MM.1S (cell line): ENCODE data around the gene CASS4.

ENCODE experiments used
- DNase-seq: peaks from one replicate; pipeline ENCODE4 v3.0.0-alpha.2; 2015
- H2AFZ ChIP-seq: fragments of 300-600 bp; sonication (generic); 2 replicates; pipeline ENCODE4 v1.6.0; 2016; ENCODE audit warnings: antibody characterized with exemption, low read length
- H3F3A ChIP-seq: fragments of 300-600 bp; sonication (generic); 2 replicates; pipeline ENCODE4 v1.6.1; 2016; ENCODE audit warnings: mild to moderate bottlenecking, antibody characterized with exemption, low read length, moderate library complexity, mixed read lengths; ENCODE audit not compliant: insufficient read depth
- H3K27ac ChIP-seq: fragments of 300-600 bp; sonication (generic); 2 replicates; pipeline ENCODE4 v1.5.1; 2016; ENCODE audit warnings: mild to moderate bottlenecking, low read length
- H3K27me3 ChIP-seq: fragments of 300-600 bp; sonication (generic); replicated peaks from 2 replicates; pipeline ENCODE4 v1.6.0; 2016; ENCODE audit warnings: low read length; ENCODE audit not compliant: insufficient read depth
- H3K36me3 ChIP-seq: fragments of 300-600 bp; sonication (generic); replicated peaks from 2 replicates; pipeline ENCODE4 v1.6.1; 2016; ENCODE audit warnings: mild to moderate bottlenecking, low read length, mixed read lengths; ENCODE audit not compliant: insufficient read depth
- H3K4me1 ChIP-seq: fragments of 300-600 bp; sonication (generic); 2 replicates; pipeline ENCODE4 v1.6.1; 2016; ENCODE audit warnings: low read length, mixed read lengths
- H3K4me2 ChIP-seq: fragments of 300-600 bp; sonication (generic); 2 replicates; pipeline ENCODE4 v1.6.0; 2016; ENCODE audit warnings: low read depth, low read length
- H3K4me3 ChIP-seq: fragments of 300-600 bp; sonication (generic); 2 replicates; pipeline ENCODE4 v1.5.1; 2016; ENCODE audit warnings: low read length, mixed read lengths
- H3K79me2 ChIP-seq: fragments of 300-600 bp; sonication (generic); 2 replicates; pipeline ENCODE4 v1.6.1; 2016; ENCODE audit warnings: mixed run types, low read length, mixed read lengths
- H3K9ac ChIP-seq: fragments of 300-600 bp; sonication (generic); 2 replicates; pipeline ENCODE4 v1.6.1; 2016; ENCODE audit warnings: low read length, mixed read lengths
- H3K9me2 ChIP-seq: fragments of 300-600 bp; sonication (generic); replicated peaks from 2 replicates; pipeline ENCODE4 v1.6.1; 2016; ENCODE audit warnings: mild to moderate bottlenecking, low read length, mixed read lengths; ENCODE audit not compliant: insufficient read depth
- H3K9me3 ChIP-seq: fragments of 300-600 bp; sonication (generic); replicated peaks from 2 replicates; pipeline ENCODE4 v1.6.1; 2016; ENCODE audit warnings: mild to moderate bottlenecking, low read length, mixed read lengths; ENCODE audit not compliant: insufficient read depth
- H4K20me1 ChIP-seq: fragments of 300-600 bp; sonication (generic); 2 replicates; pipeline ENCODE4 v1.6.1; 2016; ENCODE audit warnings: mild to moderate bottlenecking, low read length, moderate library complexity, mixed read lengths; ENCODE audit not compliant: insufficient read depth
- EZH2 ChIP-seq: fragments of 300-600 bp; sonication (generic); optimal IDR thresholded peaks from 2 replicates; pipeline ENCODE3; 2017; ENCODE audit warnings: low read depth, mild to moderate bottlenecking, antibody characterized with exemption, low read length, mixed read lengths
- EZH2phosphoT487 ChIP-seq: fragments of 300-600 bp; sonication (generic); IDR thresholded peaks from 2 replicates; pipeline ENCODE4 v1.6.1; 2018; ENCODE audit warnings: antibody characterized with exemption, low read length
- TF ChIP-seq, protein P1 (sequence below): fragments of 300-600 bp; sonication (generic); IDR thresholded peaks from 2 replicates; pipeline ENCODE4 v1.5.1; 2016; ENCODE audit warnings: antibody characterized with exemption, low read length, mixed read lengths

The CASS4 gene

DNA sequence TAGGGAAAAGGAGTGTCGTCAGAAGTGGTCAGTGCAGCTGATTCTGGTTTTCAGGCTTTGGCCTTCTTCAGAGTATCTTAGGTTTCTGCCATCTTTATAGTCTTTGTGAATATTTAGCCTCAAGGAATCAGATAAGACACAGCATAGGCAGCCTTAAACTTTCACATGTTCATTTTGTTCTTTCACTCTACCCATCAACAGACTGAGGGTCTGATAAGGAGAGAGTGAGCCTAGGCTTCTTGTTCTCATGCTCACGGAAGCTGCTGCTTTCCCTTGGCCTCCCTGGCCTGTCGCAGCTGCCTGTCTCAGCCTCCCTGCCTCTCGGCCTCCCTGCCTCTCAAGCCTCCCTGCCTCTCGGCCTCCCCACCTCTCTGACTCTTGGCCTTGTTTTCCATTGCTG lies 76.5 kb downstream of the CASS4 start:
- no peak for TF ChIP-seq EZH2phosphoT487
- no peak for TF ChIP-seq EZH2
- TF ChIP-seq, protein P1, sequence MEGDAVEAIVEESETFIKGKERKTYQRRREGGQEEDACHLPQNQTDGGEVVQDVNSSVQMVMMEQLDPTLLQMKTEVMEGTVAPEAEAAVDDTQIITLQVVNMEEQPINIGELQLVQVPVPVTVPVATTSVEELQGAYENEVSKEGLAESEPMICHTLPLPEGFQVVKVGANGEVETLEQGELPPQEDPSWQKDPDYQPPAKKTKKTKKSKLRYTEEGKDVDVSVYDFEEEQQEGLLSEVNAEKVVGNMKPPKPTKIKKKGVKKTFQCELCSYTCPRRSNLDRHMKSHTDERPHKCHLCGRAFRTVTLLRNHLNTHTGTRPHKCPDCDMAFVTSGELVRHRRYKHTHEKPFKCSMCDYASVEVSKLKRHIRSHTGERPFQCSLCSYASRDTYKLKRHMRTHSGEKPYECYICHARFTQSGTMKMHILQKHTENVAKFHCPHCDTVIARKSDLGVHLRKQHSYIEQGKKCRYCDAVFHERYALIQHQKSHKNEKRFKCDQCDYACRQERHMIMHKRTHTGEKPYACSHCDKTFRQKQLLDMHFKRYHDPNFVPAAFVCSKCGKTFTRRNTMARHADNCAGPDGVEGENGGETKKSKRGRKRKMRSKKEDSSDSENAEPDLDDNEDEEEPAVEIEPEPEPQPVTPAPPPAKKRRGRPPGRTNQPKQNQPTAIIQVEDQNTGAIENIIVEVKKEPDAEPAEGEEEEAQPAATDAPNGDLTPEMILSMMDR, result no peak
- no peaks in the 10 kb centered on the region for H4K20me1 ChIP-seq
- no peak overlapping the region for H3K4me3 ChIP-seq
- H3F3A ChIP-seq, result no peaks in the 10 kb centered on the region
- H3K9ac ChIP-seq, result no peak overlapping the region
- H2AFZ ChIP-seq, result no peak overlapping the region
- DNase-seq, result no peak
- no peak overlapping the region for H3K4me2 ChIP-seq
- H3K9me3 ChIP-seq, result no peaks in the 10 kb centered on the region
- no peaks in the 10 kb centered on the region for H3K9me2 ChIP-seq
- H3K27me3 ChIP-seq, result no peaks in the 10 kb centered on the region
- no peaks in the 10 kb centered on the region for H3K4me1 ChIP-seq
- 0 out of 2 replicates have a peak, but pooled peaks cover 5% of the 10 kb centered on the region for H3K79me2 ChIP-seq
- H3K36me3 ChIP-seq, result 0 out of 2 replicates have a peak, but pooled peaks cover 6% of the 10 kb centered on the region
- no peak overlapping the region for H3K27ac ChIP-seq

DNA sequence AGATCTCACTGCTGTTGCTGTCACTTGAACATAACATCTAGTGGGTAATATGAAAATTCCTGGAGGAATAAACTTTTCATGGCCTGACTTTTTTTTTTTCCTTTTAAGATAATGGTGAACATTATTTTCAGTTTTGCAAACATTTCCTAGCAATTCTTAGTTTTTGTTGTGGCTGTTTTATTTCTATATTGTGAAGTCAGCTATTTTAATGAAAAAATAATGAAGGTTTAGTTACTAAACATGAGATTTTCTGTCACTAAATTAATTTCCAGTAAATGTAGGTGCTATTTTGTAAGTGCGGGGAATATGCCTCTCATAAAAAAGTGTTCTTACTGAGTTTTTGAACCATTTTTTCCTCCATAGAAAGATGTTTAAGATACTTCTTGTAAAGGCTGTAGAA lies 89.1 kb downstream of the CASS4 start:
- Histone ChIP-seq H2AFZ (no peak overlapping the region), H3K27me3 (no peaks in the 10 kb centered on the region), H3K36me3 (no peaks in the 10 kb centered on the region), H3K4me2 (no peak overlapping the region), H3K27ac (no peak overlapping the region), H3K9me3 (no peaks in the 10 kb centered on the region), H3K9ac (no peak overlapping the region), H3K4me3 (no peak overlapping the region), H4K20me1 (no peaks in the 10 kb centered on the region), H3K79me2 (peaks cover 5% of the 10 kb centered on the region), H3F3A (no peaks in the 10 kb centered on the region), H3K9me2 (no peaks in the 10 kb centered on the region), H3K4me1 (no peaks in the 10 kb centered on the region)
- no peak for DNase-seq
- TF ChIP-seq EZH2phosphoT487 (no peak), EZH2 (no peak)
- TF ChIP-seq, protein P1, result no peak

DNA sequence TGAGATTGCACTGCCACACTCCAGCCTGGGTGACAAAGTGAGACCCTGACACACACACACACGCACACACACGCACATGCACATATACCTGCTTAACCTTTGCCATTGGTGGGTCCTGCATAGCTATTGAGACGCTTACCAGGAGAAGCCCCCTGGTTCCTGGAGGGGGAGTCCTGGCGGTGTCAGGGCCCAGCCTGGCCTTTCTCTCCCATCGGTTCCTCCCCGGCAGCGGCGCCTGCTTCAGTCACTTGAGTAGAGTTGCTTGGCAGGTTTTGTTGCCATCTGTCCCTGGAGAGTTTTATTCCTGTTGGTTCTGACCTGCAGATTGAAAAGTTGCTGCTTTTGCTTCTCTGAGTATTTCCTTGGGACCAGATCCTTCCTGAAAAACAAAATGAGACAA lies 91.9 kb downstream of the CASS4 start:
- Histone ChIP-seq H3K27ac (no peak overlapping the region), H3K4me3 (no peak overlapping the region), H3F3A (no peaks in the 10 kb centered on the region), H3K27me3 (no peaks in the 10 kb centered on the region), H3K9me2 (no peaks in the 10 kb centered on the region), H3K9me3 (no peaks in the 10 kb centered on the region), H3K36me3 (no peaks in the 10 kb centered on the region), H2AFZ (no peak overlapping the region), H3K79me2 (peaks cover 7% of the 10 kb centered on the region), H3K9ac (no peak overlapping the region), H3K4me1 (no peaks in the 10 kb centered on the region), H4K20me1 (no peaks in the 10 kb centered on the region), H3K4me2 (no peak overlapping the region)
- DNase-seq, result no peak
- TF ChIP-seq EZH2, result no peak

DNA sequence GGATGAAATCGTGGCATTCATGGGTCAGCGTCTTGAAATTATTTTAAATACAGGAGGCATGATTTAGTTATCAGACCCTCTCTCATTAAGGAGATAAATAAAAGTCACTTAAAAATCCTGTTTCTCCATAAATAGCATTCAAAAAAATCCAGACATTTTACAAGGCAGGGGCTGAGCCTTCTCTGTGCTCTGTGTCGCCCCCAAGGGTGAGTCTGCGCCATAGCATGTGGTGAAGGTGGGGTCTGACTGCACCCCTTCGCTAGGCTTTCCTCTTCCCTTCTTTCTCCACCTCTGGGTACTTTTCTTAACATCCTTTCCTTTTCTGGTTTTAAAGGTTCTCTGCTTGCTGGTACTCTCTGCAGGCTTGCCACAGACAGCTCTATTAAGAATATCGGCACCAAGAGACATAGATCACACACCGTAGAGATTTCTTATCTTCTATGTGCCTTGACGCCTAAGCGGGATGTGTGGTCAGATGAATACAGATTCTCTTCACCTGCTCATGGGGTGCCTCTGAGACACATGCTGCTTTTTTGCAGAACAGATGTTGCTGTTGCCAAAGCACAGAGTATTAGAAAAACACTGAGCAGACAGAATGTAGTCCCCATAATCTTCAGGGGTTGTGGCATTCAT lies 92.4 kb downstream of the CASS4 start:
- no peak for TF ChIP-seq EZH2
- TF ChIP-seq, protein P1, result peak; percentile 36
- H4K20me1 ChIP-seq, result no peaks in the 10 kb centered on the region
- no peak overlapping the region for H3K27ac ChIP-seq
- no peak for DNase-seq
- H3F3A ChIP-seq, result no peaks in the 10 kb centered on the region
- no peak overlapping the region for H3K4me3 ChIP-seq
- no peaks in the 10 kb centered on the region for H3K36me3 ChIP-seq
- H3K4me1 ChIP-seq, result no peaks in the 10 kb centered on the region
- H3K9me2 ChIP-seq, result no peaks in the 10 kb centered on the region
- H3K79me2 ChIP-seq, result peaks cover 7% of the 10 kb centered on the region
- H2AFZ ChIP-seq, result no peak overlapping the region
- H3K4me2 ChIP-seq, result no peak overlapping the region
- H3K27me3 ChIP-seq, result no peaks in the 10 kb centered on the region
- H3K9ac ChIP-seq, result no peak overlapping the region
- H3K9me3 ChIP-seq, result no peaks in the 10 kb centered on the region
